BLaER1 treated with 17β-estradiol and CSF1 and Interleukin-3, amounts not matched to agents 10 nM and 100 nM (cell line): ENCODE results near the gene EPHB1.

ENCODE experiments used
- H3K27ac ChIP-seq, 11 experiments: shearing (Covaris generic); formaldehyde crosslinking; 2 replicates each; pipeline ENCODE4 v1.8.1; 2022
- H3K27me3 ChIP-seq, 11 experiments: shearing (Covaris generic); formaldehyde crosslinking; 2 replicates each; pipeline ENCODE4 v1.8.1; 2022
- H3K36me3 ChIP-seq, 11 experiments: shearing (Covaris generic); formaldehyde crosslinking; 2 replicates each; pipeline ENCODE4 v1.8.1; 2022
- H3K4me1 ChIP-seq, 10 experiments: shearing (Covaris generic); formaldehyde crosslinking; 2 replicates each; pipeline ENCODE4 v1.8.1; 2022
- H3K4me2 ChIP-seq, 11 experiments: shearing (Covaris generic); formaldehyde crosslinking; 2 replicates each; pipeline ENCODE4 v1.8.1; 2022
- H3K4me3 ChIP-seq, 10 experiments: shearing (Covaris generic); formaldehyde crosslinking; 2 replicates each; pipeline ENCODE4 v1.8.1; 2022
- H3K9ac ChIP-seq, 11 experiments: shearing (Covaris generic); formaldehyde crosslinking; 2 replicates each; pipeline ENCODE4 v1.8.1; 2022
- H3K9me3 ChIP-seq, 11 experiments: shearing (Covaris generic); formaldehyde crosslinking; replicated peaks in 1 of 11; 2 replicates each; pipeline ENCODE4 v1.8.1; 2022
- H4K20me1 ChIP-seq, 11 experiments: shearing (Covaris generic); formaldehyde crosslinking; 2 replicates each; pipeline ENCODE4 v1.8.1; 2022
- Cebpa-rat ChIP-seq, 11 experiments: shearing (Covaris generic); IDR thresholded peaks; 2 replicates each; pipeline ENCODE4 v1.8.1; 2022

The EPHB1 gene

DNA sequence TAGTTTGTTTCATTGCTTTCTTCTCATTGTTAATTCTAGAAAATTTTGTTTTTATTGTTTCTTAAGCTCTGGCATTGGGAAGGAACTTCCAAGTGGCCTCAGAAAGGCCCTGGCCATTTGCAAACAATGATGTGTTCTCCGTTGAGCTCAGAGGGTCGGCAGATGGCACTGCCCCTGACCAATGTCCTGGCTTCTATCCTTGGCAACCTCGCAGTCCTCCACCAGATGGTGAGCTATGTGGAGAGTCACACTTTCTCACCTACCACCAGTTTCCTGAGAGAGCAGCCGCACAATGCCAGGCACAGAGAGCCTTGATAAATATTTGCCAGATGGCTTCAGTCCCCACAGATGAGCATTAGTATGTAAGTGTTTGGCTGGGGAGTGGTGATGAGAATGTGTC lies 343.7 kb downstream of the EPHB1 start:
- no peak for TF ChIP-seq Cebpa-rat (IDR thresholded peaks at IDR 0.05)
- no peak overlapping the region for H3K4me3 ChIP-seq
- H3K9ac ChIP-seq: no peak overlapping the region
- H3K4me1 ChIP-seq: peaks cover 0 to 39% (median 31%) of the 10 kb centered on the region in 10 experiments; a peak in 16 of 20 replicates
- H3K27me3 ChIP-seq: no peaks in the 10 kb centered on the region
- H3K9me3 ChIP-seq: no peaks in the 10 kb centered on the region
- no peak overlapping the region for H3K4me2 ChIP-seq
- no peaks in the 10 kb centered on the region for H4K20me1 ChIP-seq
- H3K27ac ChIP-seq: no peak overlapping the region
- H3K36me3 ChIP-seq: no peaks in the 10 kb centered on the region

DNA sequence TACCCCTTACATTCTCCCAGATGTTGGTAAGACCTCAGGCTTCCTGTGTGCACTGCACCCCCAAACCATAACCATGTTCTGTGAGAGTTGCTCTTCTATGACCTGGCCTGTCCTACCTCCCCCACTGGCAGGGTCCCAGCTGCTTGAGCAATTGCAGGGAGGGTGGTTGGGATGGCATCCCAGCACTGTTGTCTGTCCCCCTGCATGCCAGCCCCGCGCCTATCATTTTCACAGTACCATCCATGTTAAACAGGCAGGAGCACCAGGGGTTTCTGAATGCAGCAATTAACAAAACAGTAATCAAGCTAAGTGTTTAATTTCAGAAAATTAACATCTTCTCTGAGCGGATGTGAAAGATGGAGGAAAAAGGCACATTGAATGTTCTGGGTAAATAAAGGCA lies 345.5 kb downstream of the EPHB1 start:
- no peaks in the 10 kb centered on the region for H3K9me3 ChIP-seq
- no peaks in the 10 kb centered on the region for H4K20me1 ChIP-seq
- H3K4me2 ChIP-seq: peak overlapping the region in 7 of 11 experiments; percentile 53 to 81 (median 75); a peak in 11 of 22 replicates
- no peaks in the 10 kb centered on the region for H3K27me3 ChIP-seq
- no peak overlapping the region for H3K9ac ChIP-seq
- no peak overlapping the region for H3K4me3 ChIP-seq
- no peak overlapping the region for H3K27ac ChIP-seq
- H3K36me3 ChIP-seq: no peaks in the 10 kb centered on the region
- no peak for TF ChIP-seq Cebpa-rat (IDR thresholded peaks at IDR 0.05)
- peaks cover 0 to 53% (median 41%) of the 10 kb centered on the region in 10 experiments; a peak in 16 of 20 replicates for H3K4me1 ChIP-seq

DNA sequence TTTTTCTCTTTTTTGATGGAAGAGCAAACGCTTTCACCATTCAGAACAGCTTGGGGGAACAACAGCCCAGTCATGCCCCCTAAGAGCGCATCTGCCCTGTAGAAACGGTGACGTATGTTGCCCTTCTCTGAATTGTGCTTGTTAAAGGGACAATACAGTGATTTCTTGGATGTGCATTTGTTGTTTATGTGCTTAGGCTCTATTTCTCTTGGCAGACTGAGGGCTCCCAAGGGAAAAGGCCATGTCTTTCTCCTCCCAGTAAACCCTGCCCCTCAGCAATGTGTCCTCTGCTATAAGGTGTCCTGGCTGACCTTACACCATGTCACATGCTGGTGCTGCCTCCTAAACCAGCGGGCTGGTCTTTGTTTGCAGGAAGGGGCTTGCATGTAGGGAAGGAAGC lies 346.1 kb downstream of the EPHB1 start:
- Histone ChIP-seq H3K27ac (no peak overlapping the region), H3K36me3 (no peaks in the 10 kb centered on the region), H3K9ac (no peak overlapping the region), H3K9me3 (no peaks in the 10 kb centered on the region), H3K4me1 (peaks cover 0 to 58% (median 42%) of the 10 kb centered on the region in 10 experiments; a peak in 16 of 20 replicates), H3K4me3 (no peak overlapping the region), H3K27me3 (no peaks in the 10 kb centered on the region), H4K20me1 (no peaks in the 10 kb centered on the region), H3K4me2 (peak overlapping the region in 9 of 11 experiments; percentile 29 to 81 (median 69); a peak in 17 of 22 replicates)
- TF ChIP-seq Cebpa-rat (IDR thresholded peaks at IDR 0.05): no peak

- Histone ChIP-seq H3K27ac (no peak overlapping the region), H3K36me3 (no peaks in the 10 kb centered on the region), H3K4me2 (peak overlapping the region in 9 of 11 experiments; percentile 29 to 81 (median 69); a peak in 18 of 22 replicates), H4K20me1 (no peaks in the 10 kb centered on the region), H3K27me3 (no peaks in the 10 kb centered on the region), H3K9ac (no peak overlapping the region), H3K4me1 (peaks cover 0 to 61% (median 43%) of the 10 kb centered on the region in 10 experiments; a peak in 16 of 20 replicates), H3K9me3 (no peaks in the 10 kb centered on the region), H3K4me3 (no peak overlapping the region)
- TF ChIP-seq Cebpa-rat (IDR thresholded peaks at IDR 0.05): no peak
Observed at GRCh38 chr3:135141672-135142071, 346.6 kb downstream of the EPHB1 start.

- H3K27me3 ChIP-seq: no peaks in the 10 kb centered on the region
Observed at GRCh38 chr3:135142530-135142929, 347.5 kb downstream of the EPHB1 start.

DNA sequence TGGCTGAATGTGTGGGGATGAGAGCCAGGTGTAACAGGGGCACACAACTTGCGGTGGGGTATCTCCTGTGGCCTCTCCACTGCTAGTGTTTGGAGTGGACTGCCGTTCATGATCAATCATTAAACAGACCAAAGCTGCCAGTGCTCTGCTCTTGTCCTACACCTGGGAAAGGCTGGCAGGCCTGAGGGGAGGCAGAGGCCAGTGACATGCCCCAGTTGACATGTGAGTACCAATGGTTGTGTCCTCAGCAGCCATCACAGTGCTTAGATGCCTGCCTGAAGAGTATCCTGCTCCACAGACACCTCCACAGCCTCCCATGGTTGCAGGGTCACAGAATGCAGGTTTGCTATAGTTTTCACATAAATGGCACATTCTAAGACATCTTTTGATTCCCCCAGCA lies 348.4 kb downstream of the EPHB1 start:
- H4K20me1 ChIP-seq: no peaks in the 10 kb centered on the region
- no peaks in the 10 kb centered on the region for H3K27me3 ChIP-seq
- peak overlapping the region in 9 of 11 experiments; percentile 16 to 81 (median 69); a peak in 17 of 22 replicates for H3K4me2 ChIP-seq
- H3K9ac ChIP-seq: no peak overlapping the region
- peaks cover 0 to 61% (median 43%) of the 10 kb centered on the region in 10 experiments; a peak in 16 of 20 replicates for H3K4me1 ChIP-seq
- H3K27ac ChIP-seq: no peak overlapping the region
- no peaks in the 10 kb centered on the region for H3K9me3 ChIP-seq
- TF ChIP-seq Cebpa-rat (IDR thresholded peaks at IDR 0.05): no peak
- H3K4me3 ChIP-seq: no peak overlapping the region
- H3K36me3 ChIP-seq: no peaks in the 10 kb centered on the region

More at GRCh38 chr3:135142530-135142929, 347.5 kb downstream of the EPHB1 start:
- no peak for TF ChIP-seq Cebpa-rat (IDR thresholded peaks at IDR 0.05)
- H3K4me3 ChIP-seq: no peak overlapping the region
- no peak overlapping the region for H3K27ac ChIP-seq
- H3K4me1 ChIP-seq: peaks cover 0 to 61% (median 43%) of the 10 kb centered on the region in 10 experiments; a peak in 16 of 20 replicates
- no peak overlapping the region for H3K9ac ChIP-seq
- H3K9me3 ChIP-seq: no peaks in the 10 kb centered on the region
- H4K20me1 ChIP-seq: no peaks in the 10 kb centered on the region
- H3K4me2 ChIP-seq: peak overlapping the region in 9 of 11 experiments; percentile 29 to 81 (median 69); a peak in 16 of 22 replicates
- H3K36me3 ChIP-seq: no peaks in the 10 kb centered on the region

DNA sequence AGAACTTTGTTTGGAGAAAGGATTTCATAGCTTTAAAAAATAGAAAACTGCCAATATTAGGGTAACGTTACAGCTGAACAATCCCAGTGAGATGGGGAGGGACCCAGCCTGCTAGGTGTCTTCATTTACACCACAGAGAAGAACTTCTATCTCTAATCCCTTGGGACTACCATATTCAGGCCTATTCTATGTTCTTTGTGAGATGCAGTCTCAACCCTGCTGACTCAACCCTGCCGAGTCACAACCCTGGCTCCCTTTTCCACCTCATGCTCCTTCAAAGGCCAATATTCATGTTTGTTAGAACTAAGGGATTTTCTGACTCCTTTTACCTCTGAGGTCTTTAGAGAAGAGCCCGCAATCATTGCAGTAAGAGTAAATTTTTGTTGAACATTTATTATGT lies 350.5 kb downstream of the EPHB1 start:
- H3K4me3 ChIP-seq: no peak overlapping the region
- H3K4me1 ChIP-seq: peaks cover 0 to 57% (median 43%) of the 10 kb centered on the region in 10 experiments; a peak in 16 of 20 replicates
- no peaks in the 10 kb centered on the region for H4K20me1 ChIP-seq
- H3K9me3 ChIP-seq: no peaks in the 10 kb centered on the region
- H3K36me3 ChIP-seq: no peaks in the 10 kb centered on the region
- H3K27ac ChIP-seq: no peak overlapping the region
- H3K27me3 ChIP-seq: no peaks in the 10 kb centered on the region
- no peak for TF ChIP-seq Cebpa-rat (IDR thresholded peaks at IDR 0.05)
- peak overlapping the region in 5 of 11 experiments; percentile 2 to 27 (median 10); a peak in 3 of 22 replicates for H3K4me2 ChIP-seq
- H3K9ac ChIP-seq: no peak overlapping the region

- no peak overlapping the region for H3K27ac ChIP-seq
- H3K9ac ChIP-seq: no peak overlapping the region
- H3K4me2 ChIP-seq: no peak overlapping the region
- H3K9me3 ChIP-seq: no peaks in the 10 kb centered on the region
- no peaks in the 10 kb centered on the region for H3K27me3 ChIP-seq
- peaks cover 0 to 36% (median 23%) of the 10 kb centered on the region in 10 experiments; a peak in 13 of 20 replicates for H3K4me1 ChIP-seq
- no peaks in the 10 kb centered on the region for H3K36me3 ChIP-seq
- H3K4me3 ChIP-seq: no peak overlapping the region
- H4K20me1 ChIP-seq: no peaks in the 10 kb centered on the region
- no peak for TF ChIP-seq Cebpa-rat (IDR thresholded peaks at IDR 0.05)
Observed at GRCh38 chr3:135147657-135148056, 352.6 kb downstream of the EPHB1 start.

GRCh38 chr3:135148398-135149020 lies 353.4 kb downstream of the EPHB1 start:
- no peaks in the 10 kb centered on the region for H3K36me3 ChIP-seq
- H3K9me3 ChIP-seq: no peaks in the 10 kb centered on the region
- no peak overlapping the region for H3K4me3 ChIP-seq
- no peaks in the 10 kb centered on the region for H3K27me3 ChIP-seq
- H3K9ac ChIP-seq: no peak overlapping the region
- no peak overlapping the region for H3K27ac ChIP-seq
- TF ChIP-seq Cebpa-rat (IDR thresholded peaks at IDR 0.05): no peak
- H4K20me1 ChIP-seq: no peaks in the 10 kb centered on the region
- H3K4me1 ChIP-seq: peaks cover 0 to 27% (median 14%) of the 10 kb centered on the region in 10 experiments; a peak in 13 of 20 replicates
- no peak overlapping the region for H3K4me2 ChIP-seq
